NCI-H128 (cell line): ENCODE results near the gene CCR9.
"Not testable (repeated sequence)": the region's sequence is repeated elsewhere in the genome, so short reads cannot be mapped to it uniquely, and the experiment has no call there.

Source experiments
- DNase-seq: peaks from one replicate; lab custom pipeline; 2025; ENCODE audit not compliant: unreplicated experiment; lab: John Stamatoyannopoulos, UW

CCR9 gene, protein sequence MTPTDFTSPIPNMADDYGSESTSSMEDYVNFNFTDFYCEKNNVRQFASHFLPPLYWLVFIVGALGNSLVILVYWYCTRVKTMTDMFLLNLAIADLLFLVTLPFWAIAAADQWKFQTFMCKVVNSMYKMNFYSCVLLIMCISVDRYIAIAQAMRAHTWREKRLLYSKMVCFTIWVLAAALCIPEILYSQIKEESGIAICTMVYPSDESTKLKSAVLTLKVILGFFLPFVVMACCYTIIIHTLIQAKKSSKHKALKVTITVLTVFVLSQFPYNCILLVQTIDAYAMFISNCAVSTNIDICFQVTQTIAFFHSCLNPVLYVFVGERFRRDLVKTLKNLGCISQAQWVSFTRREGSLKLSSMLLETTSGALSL

DNA sequence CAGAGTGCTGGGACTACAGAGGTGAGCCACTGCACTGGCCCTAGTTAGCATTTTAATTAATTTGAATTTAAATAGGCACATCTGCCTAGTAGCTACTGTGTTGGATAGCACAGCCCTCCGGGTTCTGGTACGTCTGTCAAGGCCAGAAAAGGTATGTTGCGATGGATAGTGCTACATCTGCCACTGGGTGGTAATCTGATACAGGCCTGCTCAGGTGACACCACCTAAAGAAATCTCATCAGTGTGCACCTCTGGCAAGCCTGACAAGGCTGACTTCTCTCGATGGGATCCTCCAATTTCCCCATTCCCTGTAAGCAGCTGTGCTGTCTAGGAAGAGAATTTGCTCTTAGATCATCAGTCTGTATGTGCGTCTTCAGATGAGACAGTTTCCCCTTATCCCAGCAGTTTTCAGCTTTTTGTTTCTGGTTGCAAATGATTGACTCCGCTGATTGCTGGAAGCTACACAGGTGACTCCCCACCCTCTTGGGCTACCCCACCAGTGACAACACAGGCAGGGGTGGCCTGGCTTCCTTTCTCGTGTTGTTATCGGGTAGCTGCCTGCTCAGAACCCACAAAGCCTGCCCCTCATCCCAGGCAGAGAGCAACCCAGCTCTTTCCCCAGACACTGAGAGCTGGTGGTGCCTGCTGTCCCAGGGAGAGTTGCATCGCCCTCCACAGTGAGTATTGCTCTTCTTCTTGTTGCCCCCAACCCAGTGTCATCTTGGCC, at the start of gene CCR9:
Gene CCR9 (plus strand): TSS at position 565 of the 727 bp plus-strand sequence. CDS start 8,391 bp downstream, outside the sequence.
- DNase-seq = no peak

DNA sequence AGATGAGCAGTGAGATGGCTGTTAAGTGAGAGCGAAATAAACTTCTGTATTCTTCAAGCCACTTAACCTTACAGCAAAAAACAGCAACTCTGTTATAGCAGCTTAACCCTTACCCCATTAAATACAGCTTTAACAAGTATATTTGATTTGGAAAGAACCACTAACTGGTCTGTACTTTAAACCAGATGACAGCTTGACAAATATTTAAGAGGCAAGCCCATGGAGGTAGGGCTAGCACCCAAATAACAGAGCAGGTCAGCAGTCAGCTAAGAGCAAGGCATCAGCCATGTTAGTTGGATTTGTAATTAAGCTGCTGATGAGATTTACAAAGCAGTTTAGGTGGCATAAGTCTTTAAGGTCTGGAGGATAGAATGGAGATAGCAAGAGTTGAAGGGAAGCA, 47.9 kb upstream of the CCR9 start:
- no peak for DNase-seq

DNA sequence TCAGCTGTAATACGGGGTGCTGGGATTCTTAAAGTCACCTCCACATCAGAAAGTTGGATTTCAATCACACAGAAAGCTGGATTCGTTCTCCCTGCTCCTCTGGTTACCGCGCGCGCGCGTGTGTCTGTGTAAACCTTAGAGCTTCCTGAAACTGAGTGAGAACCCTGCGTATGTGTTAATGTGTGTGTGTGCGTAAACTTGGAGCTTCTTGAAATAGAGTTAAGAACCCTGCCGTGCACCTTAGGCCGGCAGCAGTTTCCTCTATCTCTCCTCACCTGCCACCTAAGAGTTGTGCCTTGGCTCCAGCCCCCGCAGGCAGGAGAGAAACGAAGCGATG, 45.0 kb upstream of the CCR9 start:
- no peak for DNase-seq

DNA sequence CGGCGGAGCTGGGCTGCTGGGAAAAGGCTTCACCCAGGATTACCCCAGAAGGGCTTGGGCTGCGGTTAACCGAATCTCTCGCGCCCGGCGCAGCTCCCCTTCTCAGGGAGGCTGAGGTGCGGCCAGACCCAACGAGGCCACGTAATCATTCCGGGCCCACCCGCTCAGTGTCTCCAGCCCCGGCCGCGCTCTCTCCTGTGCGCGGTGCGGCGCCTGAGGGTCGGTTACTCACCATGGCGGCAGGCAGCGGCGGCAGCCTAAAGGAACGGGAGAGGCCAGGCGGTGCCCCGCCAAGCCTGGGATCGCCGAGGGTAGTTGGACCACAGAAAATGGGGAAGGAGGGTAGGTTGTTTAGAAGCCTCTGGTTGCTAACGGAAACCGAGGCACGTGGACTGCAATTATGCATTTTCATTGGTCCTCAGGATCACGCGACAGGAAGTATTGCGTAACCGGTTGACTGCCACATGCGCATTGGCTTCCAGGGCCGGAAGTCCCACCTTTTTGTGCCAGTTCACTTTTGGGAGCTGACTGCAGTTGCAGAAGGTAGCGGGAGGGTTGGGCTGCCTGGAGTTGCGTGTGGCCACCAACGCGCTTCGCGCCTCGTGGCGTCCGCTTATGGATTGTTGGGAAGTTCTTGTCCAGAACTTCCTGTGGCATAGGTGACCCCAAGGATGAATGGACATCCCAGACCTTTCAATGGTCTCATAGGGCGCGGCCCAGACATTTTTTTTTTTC, 44.4 kb upstream of the CCR9 start, which contains the start of gene LZTFL1:
Gene LZTFL1 (minus strand): TSS at position 363 of the 735 bp plus-strand sequence. CDS start 128 bp downstream, at position 235.
- peak; percentile 77 for DNase-seq

DNA sequence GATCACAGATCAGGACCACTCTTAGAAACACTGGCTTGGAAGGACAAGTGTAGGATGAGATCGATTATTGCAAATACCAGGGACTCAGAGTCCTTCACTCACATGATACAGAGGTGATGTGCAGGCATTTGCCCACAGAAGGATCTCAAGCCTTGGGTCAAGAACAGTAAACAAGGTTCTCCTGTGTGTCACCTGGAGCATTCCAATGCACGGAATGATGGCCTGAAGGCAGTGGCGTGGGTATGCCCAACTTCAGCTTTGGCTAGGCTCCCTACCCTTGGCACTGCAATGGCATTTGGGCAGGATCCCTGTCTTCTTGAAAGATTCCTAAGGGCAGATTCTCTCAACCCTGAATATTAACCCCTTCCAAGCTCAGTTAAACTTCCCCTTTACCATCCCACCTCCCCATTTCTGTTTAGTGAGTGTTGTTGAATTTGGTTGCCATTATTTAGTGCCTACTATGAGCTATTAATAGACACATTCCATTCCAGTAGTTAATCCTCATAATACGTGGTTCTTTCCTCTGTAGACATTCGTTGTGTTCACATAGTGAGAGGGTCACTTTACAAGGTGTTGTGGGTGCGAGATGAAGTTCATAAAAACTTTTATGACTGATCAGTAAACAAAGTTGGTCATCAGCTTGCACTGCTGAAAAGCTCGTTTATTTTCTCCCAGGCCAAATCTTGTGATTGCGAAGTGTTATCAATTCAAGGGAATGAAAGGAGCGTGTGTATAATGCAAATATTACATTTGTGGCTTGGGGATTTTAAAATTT, 43.3 kb upstream of the CCR9 start:
- no peak for DNase-seq

DNA sequence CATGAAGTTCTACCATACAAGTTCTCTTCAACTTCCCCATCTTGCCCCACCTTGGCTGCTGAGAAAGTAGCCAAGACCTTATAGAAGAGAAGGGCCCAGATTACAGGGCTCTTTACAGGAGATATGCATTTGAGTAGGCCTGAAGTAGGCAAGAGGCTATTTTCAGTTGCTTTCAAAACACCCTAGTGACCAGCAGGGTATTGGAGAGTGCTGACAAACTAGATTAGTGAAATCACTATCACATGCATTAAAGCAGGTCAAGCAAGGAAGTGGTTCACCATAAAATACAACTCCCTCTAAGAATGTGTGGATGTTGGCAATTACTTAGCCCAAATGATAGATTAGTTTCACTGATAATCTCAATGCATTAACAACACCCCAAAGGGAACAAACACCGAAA, 41.7 kb upstream of the CCR9 start:
- no peak for DNase-seq

DNA sequence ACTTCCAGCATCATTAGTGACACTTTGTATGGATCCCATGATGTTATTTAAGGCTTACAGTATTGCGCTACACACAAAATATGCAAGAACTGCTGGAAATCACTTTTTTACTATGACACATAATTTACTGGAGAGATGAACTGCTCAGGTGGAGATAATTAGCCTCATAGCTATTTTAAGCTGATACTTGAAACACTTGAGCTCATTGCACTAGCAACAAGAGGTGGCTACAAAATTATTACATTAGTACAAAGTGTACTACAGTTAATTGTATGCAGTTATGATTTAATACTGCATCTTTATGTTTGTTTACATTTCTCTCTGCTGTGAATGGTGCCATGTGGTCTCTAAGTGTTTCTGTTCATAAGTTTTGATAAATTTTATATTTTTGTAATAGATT, 38.0 kb upstream of the CCR9 start:
- DNase-seq = no peak

DNA sequence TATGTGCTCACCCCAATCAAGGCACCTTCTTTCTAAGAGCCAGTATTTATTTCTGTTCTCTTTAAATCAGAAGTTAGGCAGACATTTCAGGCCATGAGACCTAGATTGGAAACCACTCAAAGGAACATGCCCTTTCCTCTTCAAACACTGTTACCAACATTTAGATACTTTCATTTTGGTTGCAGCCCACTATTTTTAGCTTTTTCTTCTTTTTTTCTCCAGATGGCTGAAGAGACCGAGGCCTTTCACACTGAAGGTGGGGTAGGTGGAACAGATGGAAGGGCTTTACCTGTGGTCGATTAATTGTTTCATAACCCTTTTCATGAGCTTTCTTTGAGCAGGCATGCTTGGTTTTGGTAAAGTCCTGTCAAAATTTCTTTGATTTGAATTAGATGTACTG, 33.5 kb upstream of the CCR9 start:
- no peak for DNase-seq

DNA sequence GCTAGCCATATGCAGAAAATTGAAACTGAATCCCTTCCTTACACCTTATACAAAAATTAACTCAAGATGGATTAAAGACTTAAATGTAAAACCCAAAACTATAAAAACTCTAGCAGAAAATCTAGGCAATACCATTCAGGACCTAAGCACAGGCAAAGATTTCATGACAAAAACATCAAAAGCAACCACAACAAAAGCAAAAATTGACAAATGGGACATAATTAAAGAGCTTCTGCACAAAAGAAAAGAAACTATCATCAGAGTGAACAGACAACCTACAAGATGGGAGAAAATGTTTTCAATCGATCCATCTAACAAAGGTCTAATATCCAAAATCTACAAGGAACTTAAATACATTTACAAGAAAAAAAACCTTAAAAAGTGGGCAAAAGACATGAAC, 30.0 kb upstream of the CCR9 start:
- not testable (repeated sequence) for DNase-seq

DNA sequence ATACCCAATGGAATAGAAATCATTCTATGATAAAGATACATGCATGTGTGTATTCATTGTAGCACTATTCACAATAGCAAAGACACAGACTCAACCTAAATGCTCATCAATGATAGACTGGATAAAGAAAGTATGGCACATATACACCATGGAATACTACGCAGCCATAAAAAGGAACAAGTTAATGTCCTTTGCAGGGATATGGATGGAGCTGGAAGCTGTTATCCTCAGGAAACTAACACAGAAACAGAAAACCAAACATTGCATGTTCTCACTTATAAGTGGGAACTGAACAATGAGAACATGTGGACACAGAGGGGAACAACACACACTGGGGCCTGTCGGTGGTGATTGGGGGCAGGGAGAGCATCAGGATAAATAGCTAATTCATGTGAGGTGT, 29.3 kb upstream of the CCR9 start:
- not testable (repeated sequence) for DNase-seq

DNA sequence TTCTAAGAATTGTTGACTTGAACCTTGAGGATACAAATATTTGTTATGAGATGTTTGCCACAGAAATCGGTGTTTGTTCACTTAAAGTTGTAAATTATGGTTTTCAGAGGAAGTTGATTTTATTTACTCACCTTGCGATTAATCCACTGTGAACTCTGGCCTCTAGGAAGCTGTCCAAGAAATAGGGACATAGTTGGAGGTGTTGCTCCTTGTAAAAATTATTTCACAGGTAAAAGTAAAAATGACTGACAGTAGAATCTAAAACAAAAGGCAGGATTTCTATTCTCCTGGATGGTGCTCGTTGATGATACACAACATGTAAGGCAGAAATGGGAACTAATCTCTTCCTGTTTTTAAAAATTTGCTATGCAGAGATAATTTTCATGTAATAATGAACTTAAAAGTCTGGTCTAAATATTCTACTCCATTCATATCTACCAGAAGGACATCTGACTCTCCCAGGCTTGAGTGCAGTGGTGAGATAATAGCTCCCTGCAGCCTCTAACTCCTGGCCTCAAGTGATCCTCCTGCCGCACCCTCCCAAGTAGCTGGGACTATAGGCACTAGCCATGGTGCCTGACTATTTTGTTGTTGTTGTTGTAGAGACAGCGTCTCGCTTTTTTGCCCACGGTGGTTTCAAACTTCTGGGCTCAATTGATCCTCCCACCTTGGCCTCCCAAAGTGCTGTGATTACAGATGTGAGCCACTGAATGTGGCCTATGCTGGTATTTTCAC, 27.4 kb upstream of the CCR9 start:
- no peak for DNase-seq

DNA sequence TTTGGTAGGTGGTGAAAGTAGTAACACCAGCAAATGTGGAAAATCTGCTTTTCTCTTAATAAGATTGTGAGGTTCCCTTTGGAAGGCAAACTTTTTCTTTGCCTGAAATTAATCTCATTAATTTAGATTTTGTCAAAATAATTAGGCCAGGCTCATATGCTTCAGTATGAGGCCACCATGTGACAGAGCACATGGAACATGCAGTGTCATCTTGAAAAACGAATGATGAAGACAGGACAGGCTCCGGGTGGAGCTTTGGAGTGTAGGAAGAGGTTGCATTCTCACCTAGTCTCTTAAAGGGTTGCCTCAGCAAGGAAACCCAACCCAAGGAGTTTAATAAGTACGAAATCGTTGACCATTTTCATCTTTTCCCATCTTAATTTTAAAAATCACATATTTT, 25.9 kb upstream of the CCR9 start:
- DNase-seq = no peak

DNA sequence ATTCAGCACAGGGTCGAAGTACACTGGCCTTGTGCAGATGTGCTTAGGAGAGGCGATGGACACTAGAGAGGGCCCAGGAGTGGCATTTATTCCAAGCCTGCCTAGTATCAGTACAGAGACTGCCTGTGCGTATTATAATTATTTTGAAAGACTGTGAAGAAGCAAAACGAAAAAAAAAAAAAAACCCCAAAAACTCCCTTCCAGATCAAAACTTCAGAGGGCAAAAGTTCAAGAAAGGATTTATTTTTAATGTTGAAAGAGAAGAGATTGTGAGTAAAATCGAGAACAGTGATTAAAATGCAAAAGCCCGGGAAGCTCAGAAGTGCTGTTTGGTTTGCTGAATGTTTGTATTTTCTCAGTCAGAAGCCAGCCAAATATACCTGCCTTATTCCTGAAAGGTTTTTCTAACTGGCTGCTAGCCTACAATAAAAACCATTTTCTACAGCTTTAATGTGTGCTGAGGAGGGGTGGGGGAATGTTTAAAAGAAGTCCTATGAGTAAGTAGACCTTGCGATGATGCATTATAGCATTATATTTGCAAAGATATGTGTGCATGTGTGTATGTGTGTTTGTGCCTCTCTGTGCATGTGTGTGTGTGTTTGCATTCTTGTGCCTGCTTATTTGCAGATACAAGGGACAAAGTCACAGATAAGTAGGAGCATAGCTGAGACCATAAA, 25.2 kb upstream of the CCR9 start:
- DNase-seq = no peak

DNA sequence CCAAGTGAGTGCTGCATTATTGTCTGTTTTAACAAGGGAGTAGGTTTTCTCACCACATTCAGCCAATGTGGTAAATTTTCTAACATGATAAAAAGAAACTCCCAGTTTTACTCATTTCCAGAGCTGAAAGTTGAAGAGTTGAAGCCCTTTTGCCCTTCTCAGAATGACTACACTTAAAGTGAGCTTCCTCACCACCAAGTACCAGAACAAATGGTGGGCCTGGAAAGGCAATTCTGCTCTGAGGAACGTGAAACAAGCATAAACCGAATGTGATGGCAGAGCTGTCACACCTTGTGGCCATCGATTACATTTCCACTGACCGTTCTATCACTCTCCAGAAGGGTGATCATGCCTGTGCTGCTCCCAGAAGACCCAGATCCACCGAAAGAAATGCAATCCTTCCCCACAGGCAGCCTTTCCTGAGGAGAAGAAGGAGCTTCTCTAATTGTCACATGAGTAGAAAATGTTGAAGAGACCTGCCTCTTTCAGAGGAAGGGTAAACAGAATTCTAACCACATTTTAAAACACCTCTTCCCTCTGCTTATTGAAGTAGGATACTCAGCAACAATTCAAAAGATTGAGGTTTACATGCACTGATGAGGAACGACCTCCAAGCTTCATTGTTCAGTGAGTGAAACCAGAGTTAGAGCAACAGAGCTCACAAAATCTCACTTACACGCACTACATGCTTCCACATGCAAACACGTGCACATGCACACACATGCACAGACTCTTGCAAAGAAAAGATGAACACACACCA, 21.4 kb upstream of the CCR9 start:
- DNase-seq = peak; percentile 13

DNA sequence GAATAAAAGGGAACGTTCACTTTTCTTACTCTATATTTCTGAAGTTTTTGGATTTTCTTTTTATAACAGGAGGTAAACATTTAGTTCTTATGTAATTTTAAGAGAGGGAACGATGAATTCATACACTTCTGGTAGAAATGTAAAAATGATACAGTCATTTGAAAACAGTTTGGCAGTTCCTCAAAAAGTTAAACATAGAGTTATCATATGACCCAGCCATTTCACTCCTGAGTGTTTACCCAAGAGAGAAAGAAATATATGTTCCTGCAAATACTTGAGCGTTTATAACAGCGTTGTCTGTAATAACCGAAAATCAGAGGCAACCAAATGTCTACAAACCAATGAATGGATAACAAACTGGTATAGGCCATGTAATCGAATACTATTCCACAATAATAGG, 20.8 kb upstream of the CCR9 start:
- DNase-seq = no peak

DNA sequence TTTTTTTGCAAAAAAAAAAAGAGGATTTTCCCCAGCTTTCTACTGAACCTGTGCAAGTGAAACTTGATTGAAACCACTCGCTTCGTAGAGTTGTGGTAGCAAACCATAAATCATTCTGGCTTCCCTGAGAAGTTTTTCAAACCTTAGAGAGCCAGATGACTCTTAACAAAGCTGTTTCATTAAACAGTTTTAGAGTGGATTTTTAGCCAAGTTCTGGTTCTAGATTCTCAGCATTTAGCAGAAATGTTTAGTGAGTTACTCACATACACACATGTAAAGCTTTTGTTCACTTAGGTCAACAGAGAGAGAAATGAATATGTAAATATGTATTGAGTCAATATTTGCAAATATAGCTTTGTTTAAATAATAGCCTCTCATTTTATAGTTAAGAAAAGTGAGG, 18.1 kb upstream of the CCR9 start:
- no peak for DNase-seq

DNA sequence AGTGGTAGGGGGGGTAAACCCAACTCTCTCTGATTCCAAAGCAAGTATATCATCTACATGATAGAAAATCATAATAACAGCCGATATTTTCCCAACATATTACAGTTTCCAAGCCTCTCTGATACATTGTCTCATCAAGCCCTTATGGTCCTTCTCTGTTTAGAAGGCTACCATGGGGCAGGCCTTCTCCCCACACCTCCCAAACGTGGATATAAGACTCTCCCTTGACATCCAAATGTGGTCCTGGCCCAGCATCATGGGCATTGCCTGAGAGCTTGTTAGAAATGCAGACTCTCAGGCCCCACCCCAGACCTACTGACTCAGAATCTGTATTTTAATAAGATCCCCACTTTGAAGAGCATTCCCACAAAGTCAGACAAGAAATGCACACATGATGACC, 17.7 kb upstream of the CCR9 start:
- DNase-seq = no peak

DNA sequence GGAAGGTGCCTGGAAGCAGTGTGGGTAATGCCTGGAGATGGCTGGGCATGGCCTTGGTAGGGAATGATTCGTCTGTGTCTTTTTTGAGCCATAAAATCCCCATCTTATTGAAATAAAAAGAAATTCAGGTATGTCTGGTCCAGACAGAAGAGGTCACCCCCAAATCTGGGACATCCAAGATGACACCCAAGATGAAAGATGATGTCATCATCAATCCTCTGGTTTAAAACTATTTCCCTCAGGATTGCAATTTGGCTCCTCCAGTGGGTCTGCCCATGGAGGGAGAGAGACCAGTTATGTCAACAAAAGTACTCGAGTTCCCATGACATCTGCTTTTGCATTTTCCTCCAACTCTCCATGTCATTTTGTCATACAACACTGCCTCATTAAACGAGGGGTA, 16.7 kb upstream of the CCR9 start:
- DNase-seq = no peak

DNA sequence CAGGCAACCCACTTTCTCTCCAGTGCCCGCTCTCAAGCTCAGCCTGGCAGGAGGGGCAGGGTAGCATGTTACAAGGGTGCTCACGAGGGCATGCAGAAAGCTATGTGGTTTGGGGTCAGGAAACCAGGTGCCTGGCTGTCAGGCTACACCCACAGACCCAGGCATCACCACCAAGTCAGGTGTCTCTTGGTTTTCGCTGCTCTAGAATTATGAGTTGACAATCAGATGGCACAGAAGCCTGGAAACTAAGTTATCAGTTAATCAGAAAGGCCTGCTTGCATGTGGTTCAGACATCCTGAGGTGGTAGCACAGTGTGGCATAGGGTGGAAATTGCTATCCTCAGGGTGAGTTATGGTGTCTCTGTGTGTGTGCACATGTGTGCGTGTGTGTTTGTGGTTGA, 16.2 kb upstream of the CCR9 start:
- DNase-seq = no peak
